Chondrocyte (in vitro differentiated cells): Measurements from ENCODE around the gene CNTNAP5. TPM values are rescaled to one million over a fixed set of nuclear protein-coding genes. Genes with fewer than 3 reads are reported as not detected.

ENCODE experiments used
- DNase-seq: peaks from one replicate; pipeline ENCODE4 v3.0.0; 2021; ENCODE audit warnings: mixed read lengths, low spot score
- H3K27ac Mint-ChIP-seq: one replicate; pipeline ENCODE4 v1.8.0; 2021; ENCODE audit warnings: mild to moderate bottlenecking, moderate library complexity, mixed read lengths; ENCODE audit not compliant: unreplicated experiment
- H3K27me3 Mint-ChIP-seq: 2 replicates; pipeline ENCODE4 v1.8.0; 2021; ENCODE audit warnings: low read depth, mixed read lengths
- H3K36me3 Mint-ChIP-seq: 2 replicates; pipeline ENCODE4 v1.8.0; 2021; ENCODE audit warnings: low read depth, mixed read lengths
- H3K4me1 Mint-ChIP-seq: 2 replicates; pipeline ENCODE4 v1.8.0; 2021; ENCODE audit warnings: low read depth, mild to moderate bottlenecking, mixed read lengths
- H3K4me3 Mint-ChIP-seq: one replicate; pipeline ENCODE4 v1.8.0; 2021; ENCODE audit warnings: mild to moderate bottlenecking, moderate library complexity, mixed read lengths; ENCODE audit not compliant: unreplicated experiment
- H3K9me3 Mint-ChIP-seq: 2 replicates; pipeline ENCODE4 v1.8.0; 2021; ENCODE audit warnings: low read depth, mixed read lengths
- total RNA-seq: library from RNA; stranded (reverse); gene quantifications from 3 replicates; pipeline ENCODE4 v1.2.1, GENCODE V29; 2021
- TF ChIP-seq, protein P1 (sequence below): fragments of 200-600 bp; sonication (generic); IDR thresholded peaks from 2 replicates; pipeline ENCODE4 v1.5.0; 2021; ENCODE audit warnings: antibody characterized with exemption, mild to moderate bottlenecking, moderate library complexity

CNTNAP5 gene
- total RNA-seq, 1 donor from 2014 or later, result not detected

DNA sequence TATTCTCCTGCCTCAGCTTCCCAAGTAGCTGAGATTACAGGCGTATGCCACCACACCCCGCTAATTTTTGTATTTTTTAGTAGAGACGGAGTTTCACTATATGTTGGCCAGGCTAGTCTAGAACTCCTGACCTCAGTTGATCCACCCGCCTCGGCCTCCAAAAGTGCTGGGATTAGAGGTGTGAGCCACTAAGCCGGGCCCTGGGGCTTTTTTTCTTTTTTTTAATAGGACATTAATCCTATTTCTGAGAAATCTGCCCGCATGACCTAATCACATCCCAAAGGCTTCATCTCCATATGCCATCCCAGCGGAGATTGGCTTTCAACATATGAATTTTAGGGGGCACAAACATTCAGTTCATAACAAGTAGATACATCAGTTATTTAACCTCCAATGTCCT lies 128.6 kb downstream of the CNTNAP5 start:
- H3K36me3 Mint-ChIP-seq, result no peaks in the 10 kb centered on the region
- H3K9me3 Mint-ChIP-seq, result peaks cover 13% of the 10 kb centered on the region
- DNase-seq, result no peak
- H3K27me3 Mint-ChIP-seq, result no peaks in the 10 kb centered on the region
- H3K27ac Mint-ChIP-seq, result no peak overlapping the region
- no peaks in the 10 kb centered on the region for H3K4me1 Mint-ChIP-seq
- TF ChIP-seq, protein P1, sequence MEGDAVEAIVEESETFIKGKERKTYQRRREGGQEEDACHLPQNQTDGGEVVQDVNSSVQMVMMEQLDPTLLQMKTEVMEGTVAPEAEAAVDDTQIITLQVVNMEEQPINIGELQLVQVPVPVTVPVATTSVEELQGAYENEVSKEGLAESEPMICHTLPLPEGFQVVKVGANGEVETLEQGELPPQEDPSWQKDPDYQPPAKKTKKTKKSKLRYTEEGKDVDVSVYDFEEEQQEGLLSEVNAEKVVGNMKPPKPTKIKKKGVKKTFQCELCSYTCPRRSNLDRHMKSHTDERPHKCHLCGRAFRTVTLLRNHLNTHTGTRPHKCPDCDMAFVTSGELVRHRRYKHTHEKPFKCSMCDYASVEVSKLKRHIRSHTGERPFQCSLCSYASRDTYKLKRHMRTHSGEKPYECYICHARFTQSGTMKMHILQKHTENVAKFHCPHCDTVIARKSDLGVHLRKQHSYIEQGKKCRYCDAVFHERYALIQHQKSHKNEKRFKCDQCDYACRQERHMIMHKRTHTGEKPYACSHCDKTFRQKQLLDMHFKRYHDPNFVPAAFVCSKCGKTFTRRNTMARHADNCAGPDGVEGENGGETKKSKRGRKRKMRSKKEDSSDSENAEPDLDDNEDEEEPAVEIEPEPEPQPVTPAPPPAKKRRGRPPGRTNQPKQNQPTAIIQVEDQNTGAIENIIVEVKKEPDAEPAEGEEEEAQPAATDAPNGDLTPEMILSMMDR, result no peak
- no peak overlapping the region for H3K4me3 Mint-ChIP-seq

DNA sequence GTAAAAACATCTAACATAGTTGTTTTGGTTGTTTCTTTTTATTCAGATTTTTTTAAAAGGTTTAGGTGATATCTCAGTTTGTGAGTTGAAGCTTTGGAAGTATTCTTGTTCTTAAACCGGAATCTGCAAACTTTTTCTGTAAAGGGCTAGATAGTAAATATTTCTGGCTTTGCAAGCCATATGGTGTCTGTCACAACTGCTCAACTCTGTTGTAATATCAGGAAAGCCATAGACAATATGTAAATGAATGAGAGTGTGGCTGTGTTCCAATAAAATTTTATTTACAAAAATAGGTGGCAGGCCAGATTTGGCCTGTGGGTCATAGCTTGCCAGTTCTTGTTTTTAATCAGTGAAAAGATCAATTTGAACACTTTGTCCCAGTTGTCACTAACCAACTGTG lies 134.1 kb downstream of the CNTNAP5 start:
- Mint-ChIP-seq H3K27ac (no peak overlapping the region), H3K36me3 (no peaks in the 10 kb centered on the region)

DNA sequence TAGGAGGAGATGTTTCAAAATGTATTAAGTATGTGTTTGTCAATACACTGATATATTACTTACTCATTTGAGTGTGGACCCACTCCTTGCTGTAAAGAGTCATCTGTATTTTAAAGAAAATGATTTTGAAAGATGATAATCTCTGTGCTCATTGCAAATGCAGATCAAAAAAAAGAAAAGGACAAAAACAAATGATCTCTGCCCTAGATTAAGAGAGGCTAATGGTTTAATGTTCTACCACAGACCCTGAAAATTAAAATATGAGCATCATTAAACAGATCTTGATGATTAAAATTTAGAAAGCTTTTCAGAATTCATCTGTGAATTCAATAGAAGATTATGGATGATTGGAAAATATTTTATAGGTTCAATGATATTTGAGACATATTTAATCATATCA lies 136.5 kb downstream of the CNTNAP5 start:
- Mint-ChIP-seq H3K27ac (no peak overlapping the region), H3K9me3 (peaks cover 8% of the 10 kb centered on the region), H3K4me1 (no peaks in the 10 kb centered on the region), H3K27me3 (no peaks in the 10 kb centered on the region), H3K4me3 (no peak overlapping the region), H3K36me3 (no peaks in the 10 kb centered on the region)
- TF ChIP-seq, protein P1, result no peak
- DNase-seq, result no peak

More for the DNA sequence above, 134.1 kb downstream of the CNTNAP5 start:
- TF ChIP-seq, protein P1, result no peak
- Mint-ChIP-seq H3K9me3 (peaks cover 8% of the 10 kb centered on the region), H3K4me1 (no peaks in the 10 kb centered on the region), H3K4me3 (no peak overlapping the region), H3K27me3 (no peaks in the 10 kb centered on the region)
- no peak for DNase-seq

DNA sequence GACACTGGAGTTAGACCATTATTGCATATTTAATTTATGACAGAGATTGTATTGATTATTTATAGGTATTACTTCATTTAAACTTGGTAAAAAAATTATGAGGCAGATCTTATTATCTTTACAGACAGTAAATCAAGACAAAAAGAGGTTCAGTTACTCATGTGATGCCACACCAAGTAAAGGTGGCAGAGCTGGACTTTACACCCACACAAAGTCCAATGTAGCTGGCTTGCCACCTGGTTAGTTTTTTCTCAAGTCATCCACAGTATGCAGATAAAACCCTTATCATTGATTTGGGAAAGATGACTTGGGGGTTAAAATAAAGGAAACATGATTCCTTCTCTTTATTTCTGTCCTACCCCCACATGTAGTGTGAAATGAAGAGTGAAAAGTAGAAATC lies 137.2 kb downstream of the CNTNAP5 start:
- no peak for DNase-seq
- no peak overlapping the region for H3K27ac Mint-ChIP-seq
- no peaks in the 10 kb centered on the region for H3K27me3 Mint-ChIP-seq
- H3K4me3 Mint-ChIP-seq, result no peak overlapping the region
- H3K4me1 Mint-ChIP-seq, result no peaks in the 10 kb centered on the region
- H3K9me3 Mint-ChIP-seq, result peaks cover 11% of the 10 kb centered on the region
- TF ChIP-seq, protein P1, result no peak
- no peaks in the 10 kb centered on the region for H3K36me3 Mint-ChIP-seq

DNA sequence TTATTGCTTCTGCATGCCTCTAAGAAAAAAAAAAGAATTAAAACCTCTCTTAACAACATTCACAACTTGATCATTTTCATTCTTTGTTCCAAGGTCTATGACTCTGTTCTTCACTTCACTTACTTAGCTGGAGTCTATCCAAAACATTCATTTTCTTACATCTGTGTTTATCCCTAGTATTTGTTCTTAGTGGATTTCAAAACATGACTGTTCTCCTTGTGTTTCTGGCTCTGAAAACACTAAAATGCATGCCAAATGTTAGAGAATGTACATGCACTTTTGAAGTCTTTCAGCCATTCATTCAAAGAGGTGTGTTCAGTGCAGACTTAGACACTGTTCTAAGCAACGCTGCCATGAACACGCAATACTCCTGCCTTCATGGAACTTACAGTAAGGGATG lies 138.8 kb downstream of the CNTNAP5 start:
- TF ChIP-seq, protein P1, result no peak

More for the DNA sequence above, 138.8 kb downstream of the CNTNAP5 start:
- Mint-ChIP-seq H3K4me1 (no peaks in the 10 kb centered on the region), H3K36me3 (no peaks in the 10 kb centered on the region), H3K4me3 (no peak overlapping the region), H3K27me3 (no peaks in the 10 kb centered on the region), H3K27ac (no peak overlapping the region), H3K9me3 (peaks cover 11% of the 10 kb centered on the region)
- DNase-seq, result no peak
